ENCODE results near the gene KCNC1. TPM values are rescaled to one million over a fixed set of nuclear protein-coding genes. Genes with fewer than 3 reads are reported as not detected.

Gene KCNC1
- total and polyA plus RNA-seq, 2 of the 4 experiments (the other 2 are of a cell fraction): 0.03 TPM; not detected in 1

DNA sequence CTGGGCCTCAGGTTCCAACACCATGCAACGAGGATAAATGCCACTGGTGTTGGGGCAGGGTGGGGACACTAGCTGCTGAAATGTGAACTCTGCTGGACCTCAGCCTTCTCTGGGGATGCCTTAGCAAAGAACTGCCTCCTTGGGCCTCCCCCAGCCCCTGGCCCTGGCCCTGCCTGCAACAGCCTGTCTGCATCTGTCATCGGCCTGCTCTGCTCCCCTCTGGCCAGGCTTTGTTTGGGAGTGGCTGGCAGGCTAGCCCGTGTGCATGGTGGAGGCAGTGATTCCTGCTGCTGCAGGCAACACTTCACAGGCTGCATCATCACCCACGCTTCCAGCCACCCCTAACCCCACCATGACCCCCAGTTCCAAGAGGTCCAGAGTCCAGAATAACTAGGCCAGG, 26.8 kb upstream of the KCNC1 start:
- Histone ChIP-seq H3K56ac (ENCODE audit: extremely low read depth, insufficient read depth, low read length) (no peak overlapping the region), H2BK120ac (ENCODE audit: low read depth, low read length) (no peak overlapping the region), H3K4me3 (ENCODE audit: insufficient read depth, low read depth, low read length) (no peak overlapping the region), H3K27ac (ENCODE audit: insufficient read depth, low read length) (no peak overlapping the region), H4K8ac (ENCODE audit: low read depth in 2 of 2, low read length in 2 of 2) (no peak overlapping the region), H3K9me3 (ENCODE audit: control insufficient read depth, insufficient read depth, low read length) (0 out of 2 replicates have a peak, but pooled peaks cover 2% of the 10 kb centered on the region), H3K14ac (replicated peaks; ENCODE audit: low read depth, low read length) (no peak overlapping the region), H3K23ac (ENCODE audit: low read depth, low read length) (no peak overlapping the region), H3K79me1 (ENCODE audit: low read depth in 1 of 2, low read length in 2 of 2) (no peaks in the 10 kb centered on the region), H3K18ac (ENCODE audit: low read depth, low read length) (no peak overlapping the region), H3K36me3 (ENCODE audit: control insufficient read depth, insufficient read depth, low read length) (no peaks in the 10 kb centered on the region), H3K4me2 (ENCODE audit: low read depth, low read length) (no peak overlapping the region), H3K9me1 (ENCODE audit: insufficient read depth, low read length) (no peaks in the 10 kb centered on the region), H3K4me1 (ENCODE audit: control insufficient read depth, insufficient read depth, low read length) (no peaks in the 10 kb centered on the region), H3K9ac (ENCODE audit: low read depth, low read length) (no peak overlapping the region), H2BK5ac (ENCODE audit: low read depth, low read length, poor library complexity, severe bottlenecking) (no peak overlapping the region), H2BK20ac (ENCODE audit: low read depth, low read length) (no peak overlapping the region), H4K5ac (ENCODE audit: low read depth, low read length) (no peak overlapping the region), H2AK5ac (ENCODE audit: low read depth, low read length) (no peak overlapping the region), H2BK15ac (ENCODE audit: low read depth, low read length) (no peak overlapping the region), H3K27me3 (ENCODE audit: control insufficient read depth, insufficient read depth, low read length) (peaks cover 3% of the 10 kb centered on the region), H4K20me1 (ENCODE audit: insufficient read depth, low read length) (no peaks in the 10 kb centered on the region), H2AK9ac (replicated peaks; ENCODE audit: low read depth, low read length, poor library complexity) (no peak overlapping the region), H2AFZ (replicated peaks; ENCODE audit: low read length, poor library complexity) (no peak overlapping the region), H4K91ac (ENCODE audit: insufficient read depth, low read depth, low read length) (no peak overlapping the region), H3K4ac (ENCODE audit: low read depth, low read length) (no peak overlapping the region)
- TF ChIP-seq BHLHE40 (IDR thresholded peaks at IDR 0.05; ENCODE audit: low read depth, low read length) (no peak), CHD1 (IDR thresholded peaks at IDR 0.05; ENCODE audit: low read depth, low read length) (no peak)
- no TSS peak for BruUV-seq (replicated peaks)
- intact Hi-C loops (cut with micrococcal nuclease) (no loop called here), in situ Hi-C loops (cut with MboI; ENCODE audit: low sequenced_read_pairs) (no loop called here), dilution Hi-C loops (cut with HindIII; ENCODE audit: low sequenced_read_pairs, unreplicated experiment) (no loop called here)
- no peak for ATAC-seq (ENCODE audit: low read depth)
- DNase-seq: no peak
- WGBS, 2 experiments (ENCODE audit: extremely low coverage in 2 of 2, insufficient read length in 1 of 2): no CpG with 5 or more reads among the region's 4 CpGs
- ChIA-PET CTCF (no interaction called here), POLR2A (ENCODE audit: unreplicated experiment) (no interaction called here)
